Measurements from ENCODE around the gene RAD9A. TPM values are rescaled to one million over a fixed set of nuclear protein-coding genes. Genes with fewer than 3 reads are reported as not detected.

RAD9A gene
- total RNA-seq, 4 donors from 2014 or later, result 5.5 to 18.0 (median 10.4) TPM

- ATAC-seq (ENCODE audit: low FRiP score) (peak; percentile 92), DNase-seq (ENCODE audit: low spot score) (peak; percentile 99)
- no peak for TF ChIP-seq CTCF (IDR thresholded peaks at IDR 0.05)
Observed at GRCh38 chr11:67428052-67429001, 36.5 kb downstream of the RAD9A start, which contains the start of gene RPS6KB2. TSS of gene RPS6KB2 (plus strand) at chr11:67428494. CDS start at chr11:67428546, 52 bp downstream.

GRCh38 chr11:67429038-67429668 is 37.4 kb downstream of the RAD9A start:
- DNase-seq (ENCODE audit: low spot score) (no peak), ATAC-seq (ENCODE audit: low FRiP score) (no peak)
- TF ChIP-seq CTCF (IDR thresholded peaks at IDR 0.05), result no peak

- ATAC-seq (ENCODE audit: low FRiP score) (no peak), DNase-seq (ENCODE audit: low spot score) (no peak)
- TF ChIP-seq CTCF (IDR thresholded peaks at IDR 0.05), result no peak
Observed at GRCh38 chr11:67429722-67430121, 37.9 kb downstream of the RAD9A start.

- TF ChIP-seq CTCF (IDR thresholded peaks at IDR 0.05), result no peak
- DNase-seq (ENCODE audit: low spot score), result no peak
- ATAC-seq (ENCODE audit: low FRiP score), result no peak
Observed at GRCh38 chr11:67431346-67432249, 39.8 kb downstream of the RAD9A start.

GRCh38 chr11:67432655-67433349 is 41.0 kb downstream of the RAD9A start:
- no peak for TF ChIP-seq CTCF (IDR thresholded peaks at IDR 0.05)
- DNase-seq (ENCODE audit: low spot score) (no peak), ATAC-seq (ENCODE audit: low FRiP score) (no peak)

Measured in omental fat pad (tissue), 4 donors.